GM19351 (cell line): ENCODE measurements around the gene PI4KB.
"Not testable (repeated sequence)": the region's sequence is repeated elsewhere in the genome, so short reads cannot be mapped to it uniquely, and the experiment has no call there.

ENCODE experiments used
- ATAC-seq: cut with Tn5 transposase; IDR thresholded peaks from one replicate; pipeline ENCODE4 v1.9.1; 2021; ENCODE audit warnings: mild to moderate bottlenecking, moderate library complexity; ENCODE audit not compliant: unreplicated experiment

Gene PI4KB

DNA sequence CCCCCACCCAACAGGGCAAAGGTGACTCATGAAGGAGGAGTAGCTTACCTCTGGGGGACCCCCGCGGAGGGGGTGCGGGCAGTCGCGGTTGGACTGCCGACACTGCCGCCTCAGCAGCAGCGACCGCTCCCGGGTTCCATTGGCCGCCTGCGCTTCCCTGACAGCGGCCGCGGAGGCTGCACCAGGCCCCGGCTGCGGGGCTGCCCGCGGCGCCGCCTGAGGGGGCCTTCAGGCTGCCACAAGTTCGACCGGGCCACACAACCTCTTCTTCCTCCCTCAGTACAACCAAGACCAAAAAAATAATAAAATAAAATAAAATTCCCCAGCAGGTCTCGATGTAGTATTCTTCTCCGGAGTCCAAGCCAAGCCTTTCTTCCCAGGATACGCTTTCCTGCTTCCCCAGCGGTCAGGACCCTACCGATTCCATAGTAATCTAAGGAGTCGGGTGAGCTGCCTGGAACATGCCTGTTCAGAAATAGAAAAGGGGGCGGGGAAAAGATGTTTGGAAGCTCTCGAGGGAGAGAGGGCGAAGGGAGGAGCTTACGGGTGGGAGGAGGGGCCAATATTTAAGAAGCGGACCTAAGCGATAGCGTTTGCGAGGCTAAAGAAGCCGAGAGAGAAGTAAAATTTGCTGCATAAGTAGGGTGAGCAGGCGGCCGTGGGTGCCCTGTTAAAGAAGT is at the start of gene PI4KB:
TSS of gene PI4KB (minus strand) at position 194 of the 680 bp plus-strand sequence. CDS start 10,935 bp downstream, outside the sequence.
- peak; percentile 79 for ATAC-seq

GRCh38 chr1:151373196-151373595 is 46.0 kb upstream of the PI4KB start:
- no peak for ATAC-seq

GRCh38 chr1:151372058-151372934 is 45.1 kb upstream of the PI4KB start, which contains the start of gene SELENBP1:
Gene SELENBP1 (minus strand): TSS chr1:151372705. CDS start chr1:151372641, 64 bp downstream.
- ATAC-seq, result no peak

GRCh38 chr1:151371370-151372057 is 44.3 kb upstream of the PI4KB start:
- ATAC-seq, result no peak

GRCh38 chr1:151370211-151370911 is 43.1 kb upstream of the PI4KB start:
- no peak for ATAC-seq

DNA sequence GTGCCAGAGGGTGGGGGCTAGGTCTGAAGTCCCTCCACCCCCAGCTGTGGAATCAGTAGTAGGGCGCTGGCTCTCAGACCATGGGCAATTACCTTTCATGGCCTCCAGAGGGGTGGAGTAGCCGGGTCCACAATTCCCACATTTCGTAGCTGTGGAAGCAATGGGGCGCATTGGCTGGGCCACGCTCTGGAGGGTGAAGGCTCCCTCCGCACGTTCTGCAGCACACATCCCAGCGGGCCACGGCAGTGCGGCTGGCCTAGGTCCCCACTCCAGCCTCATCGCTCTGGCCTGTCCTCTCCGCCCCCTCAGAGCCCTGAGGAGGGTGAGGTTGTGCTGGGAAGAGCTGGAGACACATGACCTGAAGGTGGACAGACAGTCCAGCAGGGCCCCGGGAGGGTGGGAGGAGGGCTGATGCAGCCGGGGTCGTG is 42.4 kb upstream of the PI4KB start:
- ATAC-seq, result no peak

DNA sequence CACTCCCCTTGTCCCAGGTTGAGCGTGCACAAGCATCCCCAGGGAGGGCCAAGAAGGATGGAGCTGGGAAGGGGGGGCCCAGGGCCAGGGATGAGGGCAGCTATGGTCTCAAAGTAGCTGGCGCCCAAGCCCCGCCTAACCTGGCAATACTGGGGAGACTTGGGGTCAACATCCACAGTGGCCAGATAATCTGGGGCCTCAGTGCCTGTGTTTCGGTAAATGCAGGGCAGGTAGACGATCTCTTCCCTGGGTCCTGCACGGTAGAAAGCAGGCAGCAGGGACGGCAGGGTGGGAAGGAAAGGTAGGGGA is 42.0 kb upstream of the PI4KB start:
- ATAC-seq, result no peak

- no peak for ATAC-seq
Measured at GRCh38 chr1:151368393-151369301, 41.4 kb upstream of the PI4KB start.

DNA sequence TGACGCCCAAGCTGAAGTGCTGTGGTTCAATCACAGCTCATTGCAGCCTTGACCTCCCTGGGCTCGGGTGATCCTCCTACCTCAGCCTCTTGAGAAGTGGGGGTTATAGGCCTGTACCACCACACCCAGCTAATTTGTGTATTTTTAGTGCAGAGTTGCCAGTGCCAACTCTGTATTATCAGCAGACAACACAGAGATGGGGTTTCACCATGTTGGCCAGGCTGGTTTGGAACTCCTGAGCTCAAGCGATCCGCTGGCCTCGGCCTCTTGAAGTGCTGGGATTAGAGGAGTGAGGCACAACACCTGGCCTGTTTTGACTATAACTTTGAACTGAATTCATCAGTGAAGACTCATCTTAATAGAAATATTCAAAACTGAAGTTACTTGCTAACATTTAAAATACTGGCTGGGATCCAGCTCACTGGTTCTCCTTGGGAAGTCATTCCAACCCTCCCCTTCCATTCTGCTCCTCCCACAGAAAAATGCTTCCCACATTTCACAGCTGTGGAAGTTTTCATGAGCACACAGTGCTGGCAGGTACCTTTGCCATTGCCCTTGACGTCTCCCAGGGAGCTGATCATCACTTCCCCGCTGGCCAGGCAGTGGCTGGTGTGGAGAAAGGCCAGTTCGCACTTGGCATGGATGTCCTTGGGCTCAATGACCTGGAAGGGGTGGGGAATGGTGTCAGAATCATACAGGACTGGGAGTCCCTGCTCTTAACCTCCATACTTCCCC is 40.6 kb upstream of the PI4KB start:
- ATAC-seq, result no peak

- ATAC-seq, result no peak
Measured at GRCh38 chr1:151364996-151365395, 37.8 kb upstream of the PI4KB start.

DNA sequence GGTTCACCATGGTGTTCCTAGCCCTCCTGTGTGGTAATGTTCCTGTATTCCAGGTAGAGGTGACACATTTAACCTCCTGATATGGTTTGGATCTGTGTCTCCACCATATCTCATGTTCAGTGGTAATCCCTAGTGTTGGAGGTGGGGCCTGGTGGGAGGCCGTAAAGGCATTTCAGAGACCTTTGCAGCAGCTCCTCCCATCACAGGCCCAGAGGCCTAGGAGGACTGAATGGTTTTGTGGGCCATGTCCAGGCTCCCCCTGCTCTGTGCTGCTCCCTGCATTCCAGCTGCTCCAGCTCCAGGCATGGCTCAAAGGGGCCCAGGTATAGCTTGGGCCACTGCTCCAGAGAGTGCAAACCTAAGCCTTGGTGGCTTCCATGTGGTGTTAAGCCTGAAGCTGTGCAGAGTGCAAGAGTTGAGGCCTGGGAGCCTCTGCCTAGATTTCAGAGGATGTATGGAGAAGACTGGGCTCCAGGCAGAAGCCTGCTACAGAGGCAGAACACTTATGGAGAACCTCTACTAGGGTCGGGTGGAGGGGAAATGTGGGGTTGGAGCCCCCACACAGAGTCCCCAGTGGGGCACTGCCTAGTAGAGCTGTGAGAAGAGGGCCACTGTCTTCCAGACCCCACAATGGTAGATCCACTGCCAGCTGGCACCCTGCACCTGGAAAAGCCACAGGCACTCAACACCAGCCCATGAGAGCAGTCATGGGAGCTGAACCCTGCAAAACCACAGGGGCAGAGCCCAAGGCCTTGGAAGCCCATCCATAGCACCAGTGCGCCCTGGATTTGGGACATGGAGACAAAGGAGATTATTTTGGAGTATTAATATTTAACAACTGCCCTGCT is 35.3 kb upstream of the PI4KB start:
- no peak for ATAC-seq

DNA sequence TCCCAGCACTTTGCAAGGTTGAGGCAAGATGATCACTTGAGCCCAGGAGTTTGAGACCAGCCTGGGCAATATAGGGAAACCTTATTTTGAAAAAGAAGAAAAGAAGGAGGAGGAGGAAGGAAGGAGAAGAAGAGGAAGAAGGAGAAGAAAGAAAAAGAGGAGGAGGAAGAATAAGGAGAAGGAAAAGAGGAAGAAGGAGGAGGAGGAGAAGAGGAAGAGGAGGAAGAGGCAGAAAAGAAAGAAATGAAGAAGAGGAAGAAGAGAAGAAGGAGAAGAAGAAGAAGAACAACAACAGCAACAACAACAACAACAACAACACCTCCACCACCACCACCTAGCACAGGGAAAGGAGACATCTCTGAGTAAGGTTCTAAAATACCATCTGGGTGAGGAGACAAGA is 34.7 kb upstream of the PI4KB start:
- ATAC-seq, result no peak

DNA sequence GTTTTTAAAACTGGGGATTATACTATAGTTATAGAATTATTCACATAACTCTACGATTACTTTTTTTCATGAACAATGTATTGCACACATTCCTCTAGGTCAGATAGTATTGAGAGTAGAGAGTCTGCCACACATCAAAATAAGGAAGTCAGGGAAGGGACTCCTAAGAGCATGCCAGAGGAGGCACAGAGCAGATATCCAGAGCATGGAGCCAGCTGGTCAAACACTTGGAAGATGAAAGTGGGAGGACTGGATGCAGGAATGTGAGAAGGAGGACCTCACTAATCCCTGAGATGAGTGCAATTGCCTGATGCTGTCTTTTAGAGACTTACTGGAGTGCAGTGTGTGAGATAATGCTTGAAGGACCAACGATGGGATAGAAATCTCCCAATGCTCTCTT is 29.5 kb upstream of the PI4KB start:
- no peak for ATAC-seq

DNA sequence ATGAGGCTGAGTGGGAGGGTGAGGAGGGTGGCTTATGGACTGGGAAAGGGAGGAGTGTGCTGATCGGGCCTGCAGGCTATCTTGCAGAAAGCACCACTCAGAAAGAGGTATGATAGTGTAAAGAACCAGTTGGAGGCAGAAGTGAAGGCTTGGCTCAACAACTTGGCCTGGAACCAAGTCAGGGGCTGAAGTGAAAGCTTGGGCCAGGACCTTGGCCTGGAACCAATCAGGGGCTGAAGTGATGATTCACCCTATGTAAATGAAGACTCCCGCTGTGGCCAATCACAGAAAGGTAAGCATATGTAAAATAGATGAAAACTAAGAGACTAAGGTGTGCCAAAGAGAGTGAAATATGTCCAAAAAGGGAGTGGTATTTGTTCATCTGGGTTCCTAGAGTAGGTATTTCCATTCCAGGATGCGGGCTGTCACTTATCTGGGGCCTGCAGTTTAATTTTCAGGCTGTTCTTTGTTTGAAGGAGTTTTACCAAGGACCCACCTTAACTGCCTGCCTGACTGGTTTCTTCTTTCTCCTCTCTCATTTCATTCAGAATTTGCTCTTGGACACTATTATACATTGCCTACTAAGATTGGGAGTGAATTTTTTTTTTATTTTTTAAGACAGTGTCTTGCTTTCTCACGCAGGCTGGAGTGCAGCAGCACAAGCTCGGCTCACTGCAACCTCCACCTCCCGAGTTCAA is 25.0 kb upstream of the PI4KB start:
- no peak for ATAC-seq

DNA sequence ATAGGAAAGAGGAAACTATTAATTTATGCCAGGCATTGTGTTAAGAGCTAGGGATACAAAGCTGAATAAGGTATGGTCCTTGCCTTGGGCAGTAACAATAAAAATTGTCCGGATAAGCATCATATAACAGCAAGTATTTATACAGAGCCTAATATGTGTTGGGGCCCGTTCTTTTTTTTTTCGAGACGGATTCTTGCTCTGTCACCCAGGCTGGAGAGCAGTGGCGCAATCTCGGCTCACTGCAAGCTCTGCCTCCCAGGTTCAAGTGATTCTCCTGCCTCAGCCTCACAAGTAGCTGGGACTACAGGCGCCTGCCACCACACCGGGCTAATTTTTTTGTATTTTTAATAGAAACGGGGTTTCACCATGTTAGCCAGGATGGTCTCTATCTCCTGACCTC is 23.1 kb upstream of the PI4KB start:
- ATAC-seq, result not testable (repeated sequence)

DNA sequence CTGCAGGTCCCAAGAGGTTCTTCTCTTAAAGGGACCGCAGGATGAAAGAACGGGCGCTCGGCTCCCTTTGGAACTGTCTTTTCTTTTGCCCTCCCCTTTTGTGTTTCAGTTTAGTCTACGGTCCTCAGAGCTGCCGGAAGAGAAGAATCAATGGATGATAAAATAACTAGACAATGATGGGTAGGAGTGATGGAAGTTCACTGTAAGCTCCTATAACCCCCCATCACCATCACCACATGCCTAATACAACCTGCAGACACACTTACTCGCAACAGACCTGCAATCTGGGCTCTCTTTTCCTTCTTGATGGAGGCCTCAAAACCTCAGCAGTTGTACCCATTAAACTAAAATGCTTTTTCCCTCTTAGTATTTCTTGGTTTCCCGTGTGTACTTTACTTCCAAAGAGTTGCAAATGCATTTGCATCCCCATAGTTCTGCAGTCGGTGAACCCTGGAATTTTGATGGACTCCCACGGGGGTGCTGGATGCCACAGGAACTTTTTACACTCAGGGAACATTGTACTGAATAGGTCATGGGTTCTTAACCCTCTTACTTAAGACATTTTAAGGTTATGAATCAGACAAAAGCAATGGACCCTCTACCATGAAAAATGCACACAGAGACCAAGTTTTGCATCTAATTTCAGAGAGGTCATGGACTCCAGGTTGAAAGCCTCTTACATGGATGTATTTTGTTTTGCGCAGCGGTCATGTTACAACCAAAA is 20.5 kb upstream of the PI4KB start:
- peak; percentile 27 for ATAC-seq
